Measurements from ENCODE around the gene CADPS. TPM values are rescaled to one million over a fixed set of nuclear protein-coding genes. Genes with fewer than 3 reads are reported as not detected.

CADPS gene
- total RNA-seq, 1 donor from 2014 or later: not detected

DNA sequence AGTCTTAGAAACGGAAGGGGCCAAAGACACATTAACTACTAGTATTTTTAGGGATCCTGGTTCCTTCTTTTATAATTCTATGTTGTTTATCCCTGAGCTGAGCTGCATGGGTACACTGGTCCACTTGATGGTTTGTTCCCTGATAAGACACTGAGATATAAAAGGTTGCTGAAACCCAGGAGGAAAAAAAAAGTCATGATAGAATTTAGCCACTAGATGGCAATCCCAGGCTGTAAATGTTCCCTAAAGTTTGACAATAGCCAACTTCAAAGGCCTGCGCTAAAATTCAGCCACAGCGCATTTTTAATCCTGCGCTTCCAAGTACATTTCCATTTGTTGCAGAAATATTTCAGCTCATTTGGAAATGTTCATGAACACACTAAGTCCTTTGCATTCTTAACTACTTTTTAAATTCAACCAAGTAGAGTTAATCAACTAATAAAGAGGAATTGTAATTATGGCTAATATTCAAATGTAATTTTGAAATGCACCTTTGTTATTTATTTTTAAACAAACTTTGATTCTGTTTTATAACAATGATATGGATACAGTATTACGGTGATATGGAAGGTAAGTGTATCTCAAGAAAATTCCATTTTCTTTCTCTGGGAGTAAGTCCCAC lies 252.6 kb downstream of the CADPS start:
- Histone ChIP-seq H3K4me3 (no peak overlapping the region), H3K9me3 (no peaks in the 10 kb centered on the region), H3K4me1 (no peaks in the 10 kb centered on the region), H3K27ac (no peak overlapping the region), H3K36me3 (no peaks in the 10 kb centered on the region), H3K27me3 (no peaks in the 10 kb centered on the region)
- DNase-seq (ENCODE audit: low spot score in 2 of 2): no peak
- TF ChIP-seq, protein P1, sequence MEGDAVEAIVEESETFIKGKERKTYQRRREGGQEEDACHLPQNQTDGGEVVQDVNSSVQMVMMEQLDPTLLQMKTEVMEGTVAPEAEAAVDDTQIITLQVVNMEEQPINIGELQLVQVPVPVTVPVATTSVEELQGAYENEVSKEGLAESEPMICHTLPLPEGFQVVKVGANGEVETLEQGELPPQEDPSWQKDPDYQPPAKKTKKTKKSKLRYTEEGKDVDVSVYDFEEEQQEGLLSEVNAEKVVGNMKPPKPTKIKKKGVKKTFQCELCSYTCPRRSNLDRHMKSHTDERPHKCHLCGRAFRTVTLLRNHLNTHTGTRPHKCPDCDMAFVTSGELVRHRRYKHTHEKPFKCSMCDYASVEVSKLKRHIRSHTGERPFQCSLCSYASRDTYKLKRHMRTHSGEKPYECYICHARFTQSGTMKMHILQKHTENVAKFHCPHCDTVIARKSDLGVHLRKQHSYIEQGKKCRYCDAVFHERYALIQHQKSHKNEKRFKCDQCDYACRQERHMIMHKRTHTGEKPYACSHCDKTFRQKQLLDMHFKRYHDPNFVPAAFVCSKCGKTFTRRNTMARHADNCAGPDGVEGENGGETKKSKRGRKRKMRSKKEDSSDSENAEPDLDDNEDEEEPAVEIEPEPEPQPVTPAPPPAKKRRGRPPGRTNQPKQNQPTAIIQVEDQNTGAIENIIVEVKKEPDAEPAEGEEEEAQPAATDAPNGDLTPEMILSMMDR (IDR thresholded peaks at IDR 0.05): peak; percentile 36 to 64 (median 37)
- intact Hi-C loops (cut with DNase I): loop anchor here (10.0 kb wide), 2 partner anchors 612 to 1192 kb away; partner anchors contain the start of gene C3orf49

DNA sequence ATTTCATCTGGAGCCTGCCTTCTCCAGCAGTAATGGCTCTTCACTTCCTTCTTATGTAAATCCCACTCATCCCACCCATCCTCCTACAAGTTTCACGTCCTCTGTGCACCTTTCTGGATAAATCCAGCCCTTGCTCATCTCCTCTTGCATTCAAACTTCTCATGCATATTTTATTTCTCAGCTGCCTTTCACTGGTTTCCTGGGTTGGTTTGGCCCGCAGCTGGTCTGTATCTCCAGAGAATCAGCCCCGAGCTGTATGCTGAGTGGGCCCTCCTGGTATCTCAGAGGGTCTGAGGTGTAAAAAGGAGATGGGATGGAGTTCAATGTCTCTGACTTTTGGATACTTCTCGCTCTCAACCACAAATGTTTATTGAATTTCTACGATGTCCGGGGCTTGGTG lies 253.3 kb downstream of the CADPS start:
- Histone ChIP-seq H3K9me3 (no peaks in the 10 kb centered on the region), H3K27me3 (no peaks in the 10 kb centered on the region), H3K4me3 (no peak overlapping the region), H3K27ac (no peak overlapping the region), H3K36me3 (no peaks in the 10 kb centered on the region), H3K4me1 (no peaks in the 10 kb centered on the region)
- intact Hi-C loops (cut with DNase I): loop anchor here (10.0 kb wide), 2 partner anchors 613 to 1193 kb away; partner anchors contain the start of gene C3orf49
- TF ChIP-seq, protein P1 (IDR thresholded peaks at IDR 0.05): no peak
- no peak for DNase-seq (ENCODE audit: low spot score in 2 of 2)

DNA sequence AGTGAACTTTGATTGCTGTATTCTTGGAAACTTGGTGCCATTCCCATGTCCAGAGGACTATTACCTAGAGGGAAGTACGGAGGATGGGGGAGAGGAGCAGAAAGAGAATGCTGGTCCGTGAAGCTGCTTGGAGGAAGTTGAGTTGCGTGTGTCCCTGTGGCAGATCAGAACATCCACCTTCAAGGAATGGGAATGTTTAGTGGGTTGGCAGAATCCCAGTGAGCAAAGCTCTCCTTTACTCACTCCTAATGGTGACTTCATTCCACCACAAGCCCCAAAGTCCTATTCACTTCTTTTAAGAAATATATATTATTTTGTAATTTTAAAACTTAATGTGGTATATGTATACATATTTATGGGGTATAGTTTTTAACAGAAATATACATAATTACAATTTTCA lies 254.0 kb downstream of the CADPS start:
- Histone ChIP-seq H3K9me3 (no peaks in the 10 kb centered on the region), H3K4me1 (no peaks in the 10 kb centered on the region), H3K36me3 (no peaks in the 10 kb centered on the region), H3K4me3 (no peak overlapping the region), H3K27ac (no peak overlapping the region), H3K27me3 (no peaks in the 10 kb centered on the region)
- intact Hi-C loops (cut with DNase I): loop anchor here (10.0 kb wide), 2 partner anchors 614 to 1194 kb away; partner anchors contain the start of gene C3orf49
- TF ChIP-seq, protein P1 (IDR thresholded peaks at IDR 0.05): no peak
- DNase-seq (ENCODE audit: low spot score in 2 of 2): no peak

DNA sequence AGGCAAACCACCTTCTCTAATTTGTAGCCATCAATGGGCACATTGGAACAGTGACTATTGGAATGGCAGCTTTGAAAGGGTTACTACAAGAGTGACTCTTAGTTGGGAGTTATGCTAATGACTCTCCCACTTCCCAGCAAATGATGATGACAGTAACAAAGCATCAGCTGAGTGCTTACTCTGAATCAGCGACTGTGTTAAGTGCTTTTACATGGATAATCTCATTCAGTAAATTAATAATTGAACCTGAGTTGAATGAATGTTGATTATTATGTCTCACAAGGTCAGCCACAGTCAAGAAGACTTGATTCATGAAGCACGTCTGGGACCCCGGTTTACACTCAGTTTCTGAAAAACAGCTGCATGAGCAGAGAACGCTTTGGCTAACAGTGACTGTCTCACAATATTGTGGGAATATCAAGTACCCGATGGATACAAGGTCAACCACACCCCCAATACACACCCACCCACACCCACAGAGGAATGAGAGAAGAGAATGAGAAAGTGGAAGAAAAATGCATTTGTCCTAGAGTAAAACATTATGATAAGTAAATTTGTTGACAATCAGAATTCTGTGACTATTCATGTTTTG lies 259.9 kb downstream of the CADPS start:
- no peak overlapping the region for H3K27ac ChIP-seq
- no peaks in the 10 kb centered on the region for H3K27me3 ChIP-seq
- DNase-seq (ENCODE audit: low spot score in 2 of 2): no peak
- TF ChIP-seq, protein P1 (IDR thresholded peaks at IDR 0.05): no peak
- intact Hi-C loops (cut with DNase I): no loop called here
- H3K4me1 ChIP-seq: no peaks in the 10 kb centered on the region
- no peaks in the 10 kb centered on the region for H3K36me3 ChIP-seq
- H3K9me3 ChIP-seq: no peaks in the 10 kb centered on the region
- no peak overlapping the region for H3K4me3 ChIP-seq

DNA sequence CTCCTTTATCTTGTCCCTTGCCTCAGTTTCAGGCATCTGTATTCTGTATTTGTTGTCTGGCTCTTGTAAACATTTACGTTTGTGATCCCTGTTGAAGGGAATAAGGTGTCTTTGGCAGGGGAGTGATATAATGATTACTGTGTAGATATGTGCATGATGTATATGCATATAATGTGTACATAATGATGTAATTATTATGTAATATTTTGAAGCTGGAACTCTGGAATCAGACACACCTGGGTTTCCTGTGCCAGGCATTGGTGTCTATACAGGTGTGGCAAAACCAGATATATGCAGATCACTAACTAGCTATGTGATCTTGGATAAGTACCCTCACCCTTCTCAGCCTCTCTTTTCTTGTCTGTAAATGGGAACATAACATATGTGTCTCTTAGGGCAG lies 260.7 kb downstream of the CADPS start:
- DNase-seq (ENCODE audit: low spot score in 2 of 2): no peak
- no peaks in the 10 kb centered on the region for H3K36me3 ChIP-seq
- intact Hi-C loops (cut with DNase I): no loop called here
- H3K27me3 ChIP-seq: no peaks in the 10 kb centered on the region
- TF ChIP-seq, protein P1 (IDR thresholded peaks at IDR 0.05): no peak
- H3K4me1 ChIP-seq: no peaks in the 10 kb centered on the region
- H3K27ac ChIP-seq: no peak overlapping the region
- H3K4me3 ChIP-seq: no peak overlapping the region
- H3K9me3 ChIP-seq: no peaks in the 10 kb centered on the region
